ENCODE data around the gene DNAJC12.
"Not testable (repeated sequence)": the region's sequence is repeated elsewhere in the genome, so short reads cannot be mapped to it uniquely, and the experiment has no call there.

DNAJC12 gene

GRCh38 chr10:67792653-67793052 is 45.3 kb downstream of the DNAJC12 start:
- DNase-seq (ENCODE audit: low read depth): no peak

- no peak for DNase-seq (ENCODE audit: low read depth)
Measured at GRCh38 chr10:67790534-67791408, 47.2 kb downstream of the DNAJC12 start.

GRCh38 chr10:67789769-67790168 is 48.2 kb downstream of the DNAJC12 start:
- DNase-seq (ENCODE audit: low read depth): no peak

DNA sequence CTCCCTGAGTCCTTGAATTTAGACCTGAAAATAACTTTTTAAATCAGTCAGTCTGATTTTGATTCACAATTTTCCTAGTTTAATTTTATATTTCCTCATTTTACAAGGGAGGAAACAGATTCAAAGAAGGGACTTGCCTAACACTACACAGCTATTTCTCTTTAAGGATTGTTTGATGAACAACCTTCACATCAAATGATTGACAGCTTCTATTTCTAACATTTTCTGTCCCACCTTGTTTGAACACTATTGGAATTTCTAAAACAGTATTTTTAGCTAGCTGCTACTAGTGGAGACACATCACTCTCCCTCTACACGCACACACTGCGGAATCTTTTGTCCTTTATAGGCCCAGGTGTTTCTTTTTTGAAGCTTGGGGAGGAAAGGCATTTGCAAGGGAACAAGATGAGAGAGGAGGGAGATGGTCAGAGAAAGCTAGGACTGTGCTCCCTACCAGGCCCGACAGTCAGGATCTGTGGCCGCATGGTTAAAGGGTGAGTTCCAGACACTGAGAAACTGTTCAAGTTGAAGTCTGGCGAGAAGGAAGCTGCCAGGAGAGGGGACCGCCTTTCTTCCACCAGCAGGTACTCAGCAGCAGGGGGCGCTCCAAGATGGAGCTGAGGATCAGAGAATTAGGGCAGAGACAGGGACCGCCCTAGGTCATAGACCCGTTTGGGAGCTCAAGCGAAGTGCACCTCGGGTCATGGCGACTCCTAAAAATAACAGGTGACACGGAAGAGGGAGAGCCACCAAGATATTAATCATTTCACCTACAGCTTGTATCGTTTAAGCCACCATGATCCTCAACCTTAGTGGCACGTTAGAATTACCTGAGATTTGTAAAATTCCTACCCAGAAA is 49.7 kb downstream of the DNAJC12 start:
- peak; percentile 47 for DNase-seq (ENCODE audit: low read depth)

GRCh38 chr10:67785098-67785497 is 52.9 kb downstream of the DNAJC12 start:
- no peak for DNase-seq (ENCODE audit: low read depth)

GRCh38 chr10:67784474-67784873 is 53.5 kb downstream of the DNAJC12 start:
- no peak for DNase-seq (ENCODE audit: low read depth)

- DNase-seq (ENCODE audit: low read depth): no peak
Measured at GRCh38 chr10:67783606-67784294, 54.2 kb downstream of the DNAJC12 start.

DNA sequence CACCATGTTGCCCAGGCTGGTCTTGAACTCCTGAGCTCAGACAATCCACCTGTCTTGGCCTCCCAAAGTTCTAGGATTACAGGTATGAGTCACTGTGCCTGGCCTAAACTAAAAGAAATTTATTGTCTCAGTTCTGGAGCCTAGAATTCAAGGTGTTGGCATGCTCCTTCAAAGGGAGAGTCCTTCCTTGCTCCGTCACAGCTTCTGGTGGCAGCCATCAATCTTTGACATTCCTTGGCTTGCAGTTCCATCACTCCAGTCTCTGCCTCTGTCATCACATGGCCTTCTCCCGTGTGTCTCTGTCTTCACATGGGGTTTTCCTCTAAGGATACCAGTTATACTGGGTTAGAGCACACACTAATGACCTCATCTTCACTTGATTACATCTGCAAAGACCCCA is 55.5 kb downstream of the DNAJC12 start:
- DNase-seq (ENCODE audit: low read depth): no peak

- no peak for DNase-seq (ENCODE audit: low read depth)
Measured at GRCh38 chr10:67780759-67781538, 57.0 kb downstream of the DNAJC12 start.

GRCh38 chr10:67780204-67780621 is 57.8 kb downstream of the DNAJC12 start:
- not testable (repeated sequence) for DNase-seq (ENCODE audit: low read depth)

- peak; percentile 60 for DNase-seq (ENCODE audit: low read depth)
Measured at GRCh38 chr10:67779465-67780203, 58.4 kb downstream of the DNAJC12 start.

- no peak for DNase-seq (ENCODE audit: low read depth)
Measured at GRCh38 chr10:67776371-67776770, 61.6 kb downstream of the DNAJC12 start.

DNA sequence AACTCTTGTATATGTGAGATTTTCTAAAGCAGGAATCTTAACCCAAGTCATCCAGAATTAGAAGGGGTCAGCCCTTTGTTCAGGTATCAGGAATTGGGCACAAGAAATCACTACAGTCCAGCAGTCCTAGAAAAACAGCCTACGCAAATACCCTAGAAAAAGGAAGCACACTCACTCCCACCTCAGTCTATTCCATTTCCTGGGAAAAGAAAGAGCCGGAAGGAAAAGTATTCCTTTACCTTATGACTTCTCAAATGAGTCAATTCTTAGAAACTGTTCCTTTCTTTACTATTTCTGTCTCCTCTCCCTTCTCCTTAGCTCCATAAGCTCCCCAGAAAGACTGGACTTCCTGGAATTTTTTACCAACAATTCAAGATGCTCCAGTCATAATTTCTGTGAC is 62.7 kb downstream of the DNAJC12 start:
- no peak for DNase-seq (ENCODE audit: low read depth)

- DNase-seq (ENCODE audit: low read depth): no peak
Measured at GRCh38 chr10:67772894-67773511, 65.0 kb downstream of the DNAJC12 start.

GRCh38 chr10:67772151-67772550 is 65.8 kb downstream of the DNAJC12 start:
- DNase-seq (ENCODE audit: low read depth): no peak

DNA sequence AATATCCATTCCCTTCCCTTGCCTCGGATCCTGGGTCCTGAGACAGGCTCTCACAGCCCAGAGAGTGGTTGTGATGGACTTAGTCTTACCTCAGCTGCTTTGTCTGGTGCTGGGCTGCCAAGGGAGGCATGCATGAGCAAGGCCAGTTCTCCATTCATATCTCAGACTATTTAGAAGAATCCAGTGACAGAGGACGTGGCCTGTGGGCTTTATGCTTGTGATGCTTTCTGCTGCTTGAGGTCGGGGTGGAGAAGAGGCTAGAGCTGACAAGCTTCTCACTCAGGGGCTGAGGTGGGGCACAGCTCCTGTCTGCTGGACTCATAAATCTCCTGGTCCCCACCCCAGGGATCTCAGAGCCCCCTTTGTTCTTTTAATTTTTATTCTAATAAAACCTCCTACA is 66.8 kb downstream of the DNAJC12 start:
- DNase-seq (ENCODE audit: low read depth): no peak

DNA sequence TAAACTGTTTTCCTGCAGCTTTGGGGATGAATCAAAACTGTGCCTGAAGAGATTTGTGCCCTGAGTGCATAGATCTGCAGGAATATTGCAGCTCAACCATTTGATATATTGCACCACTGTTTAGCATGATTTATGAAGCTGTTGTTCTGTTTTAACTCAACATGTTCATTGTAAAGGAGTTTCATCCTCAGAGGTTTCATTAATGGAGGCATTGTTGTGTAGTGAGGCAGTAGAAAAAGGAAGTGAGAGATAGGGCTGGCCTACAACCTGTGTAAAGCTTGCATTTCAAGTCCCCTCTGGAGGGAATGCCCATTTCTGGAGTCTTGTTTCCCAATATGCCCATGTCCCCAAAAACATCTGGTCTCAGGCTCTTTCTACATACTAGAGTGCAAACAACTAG is 67.5 kb downstream of the DNAJC12 start:
- no peak for DNase-seq (ENCODE audit: low read depth)

GRCh38 chr10:67767244-67767643 is 70.7 kb downstream of the DNAJC12 start:
- DNase-seq (ENCODE audit: low read depth): no peak

DNA sequence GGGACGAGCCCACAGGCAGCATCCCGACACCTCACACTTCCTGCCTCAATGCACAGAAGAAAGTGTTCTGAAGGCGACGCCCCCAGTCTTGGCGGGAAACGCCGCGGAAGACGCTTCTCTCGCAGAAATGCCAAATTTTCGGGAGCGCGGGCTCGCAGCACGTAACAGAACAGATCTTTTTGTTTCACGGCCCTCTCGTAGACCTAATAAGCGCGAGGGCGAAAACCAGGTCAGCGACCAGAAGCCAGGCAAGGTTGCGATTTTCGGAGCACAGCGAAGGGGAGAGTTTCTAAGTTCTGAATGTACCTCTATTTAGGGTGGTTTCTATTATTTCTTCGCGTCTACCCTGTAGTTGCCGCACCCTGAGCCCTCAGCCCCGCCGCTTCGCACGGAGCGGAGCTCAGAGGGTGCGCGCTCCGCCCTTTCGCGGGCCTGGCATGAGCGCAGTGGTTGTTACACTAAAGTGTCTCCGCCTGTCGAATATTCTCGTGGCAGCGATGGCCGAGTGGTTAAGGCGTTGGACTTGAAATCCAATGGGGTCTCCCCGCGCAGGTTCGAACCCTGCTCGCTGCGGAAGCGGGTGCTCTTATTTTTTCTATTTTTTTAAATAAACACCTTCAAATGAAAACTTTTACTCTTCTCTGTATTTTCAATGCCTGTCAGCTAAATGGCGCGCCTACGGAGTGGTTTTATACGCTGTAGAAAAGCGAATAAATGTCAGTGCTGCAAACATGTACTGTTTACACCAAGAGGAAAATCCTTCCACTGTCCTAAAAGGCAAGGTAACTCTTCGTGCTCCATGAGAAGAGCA is 73.8 kb downstream of the DNAJC12 start:
- DNase-seq (ENCODE audit: low read depth): peak; percentile 94
